Stimulated activated CD8-positive, alpha-beta memory T cell treated with anti-CD3 and anti-CD28 coated beads, Interleukin-15, amount 100 ng/mL, for 1 hour (primary cell): ENCODE results near the gene CDKAL1.
"Not testable (repeated sequence)": the region's sequence is repeated elsewhere in the genome, so short reads cannot be mapped to it uniquely, and the experiment has no call there.

ENCODE experiments used
- DNase-seq: peaks from one replicate; pipeline ENCODE4 v3.0.0-alpha.2; 2020; ENCODE audit warnings: low read depth

Gene CDKAL1

DNA sequence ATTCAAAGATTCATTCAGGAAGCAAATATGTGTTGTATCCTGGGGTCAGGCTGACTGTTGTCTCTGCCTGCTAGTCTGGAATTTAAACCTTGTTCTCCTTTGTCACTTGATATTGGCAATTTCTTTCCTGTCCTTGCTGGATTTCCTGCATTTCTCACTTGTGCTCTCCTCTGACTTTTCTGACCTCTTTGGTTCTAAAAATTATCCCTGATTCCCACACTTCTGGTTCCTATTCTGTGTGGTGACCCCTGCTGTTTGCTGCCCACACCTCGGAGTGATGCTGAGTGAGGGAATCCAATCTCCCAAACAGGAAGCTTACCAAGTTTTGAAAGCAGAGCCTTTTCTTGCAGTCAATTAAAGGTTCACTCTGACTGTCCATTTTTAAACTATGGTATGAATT lies 345.3 kb downstream of the CDKAL1 start:
- DNase-seq, result no peak

DNA sequence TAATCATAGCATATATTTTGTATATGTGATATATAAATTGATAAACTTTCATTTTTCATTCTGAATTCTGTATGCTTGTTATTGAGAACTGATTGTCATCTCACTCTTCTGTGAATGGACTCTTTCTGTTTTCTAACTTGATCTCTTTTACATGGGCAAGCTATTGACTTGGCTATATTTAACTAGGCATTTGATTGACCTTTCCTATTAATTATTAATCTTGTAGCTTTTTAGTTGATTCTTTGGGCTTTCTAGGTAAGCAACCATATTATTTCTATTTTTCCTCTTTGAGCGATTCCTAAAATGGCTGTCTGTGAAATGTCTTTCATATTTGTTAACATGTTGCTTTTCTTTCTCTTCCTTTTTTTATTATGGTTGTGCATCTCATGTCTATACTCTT lies 347.1 kb downstream of the CDKAL1 start:
- DNase-seq, result no peak

- DNase-seq, result no peak
Observed at GRCh38 chr6:20882014-20882413, 347.8 kb downstream of the CDKAL1 start.

DNA sequence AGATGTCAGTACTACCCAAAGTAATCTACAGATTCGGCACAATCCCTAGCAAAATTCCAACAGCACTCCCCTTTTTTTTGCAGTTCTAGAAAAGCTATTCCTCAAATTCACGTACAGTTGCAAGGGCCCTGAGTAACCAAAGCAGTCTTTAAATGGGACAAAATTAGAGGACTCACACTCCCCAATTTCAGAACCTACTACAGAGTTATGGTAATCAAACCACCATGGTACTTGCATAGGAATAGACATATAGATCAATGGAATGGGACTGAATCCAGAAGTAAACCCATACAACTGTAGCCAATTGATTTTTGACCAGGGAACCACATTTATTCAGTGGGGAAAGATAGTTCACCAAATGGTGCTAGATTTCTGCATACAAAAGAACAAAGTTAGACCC lies 350.8 kb downstream of the CDKAL1 start:
- DNase-seq, result no peak

DNA sequence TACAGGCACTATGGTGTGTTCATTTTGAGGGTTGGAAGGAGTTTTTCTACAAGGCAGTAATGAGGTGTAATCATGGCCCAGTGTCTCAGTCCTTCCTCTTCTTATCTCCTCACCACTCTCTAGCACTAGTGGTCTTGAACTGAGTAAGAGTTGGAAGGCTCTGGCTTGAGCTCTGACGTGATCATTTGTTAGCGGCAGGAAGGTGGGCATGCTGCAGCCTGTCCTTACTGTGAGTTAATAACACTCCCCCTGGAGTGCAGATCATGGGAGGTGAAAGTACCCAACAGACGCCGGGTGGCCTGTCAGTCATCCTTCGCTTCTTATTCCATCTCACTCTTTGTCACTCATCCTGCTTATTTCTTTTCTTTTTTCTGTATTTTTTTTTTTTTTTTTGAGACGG lies 356.9 kb downstream of the CDKAL1 start:
- DNase-seq, result no peak

- no peak for DNase-seq
Observed at GRCh38 chr6:20892365-20892764, 358.1 kb downstream of the CDKAL1 start.

GRCh38 chr6:20893412-20893811 lies 359.2 kb downstream of the CDKAL1 start:
- no peak for DNase-seq

DNA sequence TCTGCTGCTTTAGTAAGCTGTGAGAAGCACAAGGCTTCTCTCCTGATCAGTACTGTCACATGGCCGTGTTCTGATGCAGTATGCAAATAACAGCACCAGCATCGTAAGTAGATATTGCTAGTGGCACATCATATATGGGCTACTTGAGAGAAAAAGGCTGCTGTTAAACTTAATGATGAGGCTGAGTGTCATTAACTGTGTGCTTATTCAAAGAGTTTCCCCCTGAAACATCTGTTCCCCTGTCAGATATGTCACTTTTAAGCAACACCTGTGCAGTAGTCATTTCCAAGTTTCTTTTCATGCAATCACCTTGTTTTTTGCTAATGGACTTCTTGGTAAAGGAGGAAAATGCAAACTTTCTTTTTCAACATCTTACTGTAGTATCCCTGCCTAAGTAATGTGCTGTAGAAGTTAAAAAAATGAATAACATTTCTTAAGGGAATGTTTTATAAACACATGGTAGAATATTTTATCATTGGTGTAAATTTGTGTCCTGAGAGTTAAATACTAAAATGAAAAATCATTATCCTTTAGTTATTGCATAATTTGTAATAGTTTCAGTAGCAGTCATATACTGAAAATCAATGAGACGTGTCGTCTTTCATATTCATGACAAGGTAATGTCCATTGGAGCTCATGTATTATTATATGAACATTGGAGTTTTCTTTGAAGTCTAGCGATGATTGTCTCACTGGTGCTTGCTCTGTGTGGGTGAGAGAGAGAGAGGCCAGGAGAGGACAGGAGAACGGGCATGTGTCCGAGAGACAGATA lies 366.3 kb downstream of the CDKAL1 start:
- DNase-seq, result no peak

DNA sequence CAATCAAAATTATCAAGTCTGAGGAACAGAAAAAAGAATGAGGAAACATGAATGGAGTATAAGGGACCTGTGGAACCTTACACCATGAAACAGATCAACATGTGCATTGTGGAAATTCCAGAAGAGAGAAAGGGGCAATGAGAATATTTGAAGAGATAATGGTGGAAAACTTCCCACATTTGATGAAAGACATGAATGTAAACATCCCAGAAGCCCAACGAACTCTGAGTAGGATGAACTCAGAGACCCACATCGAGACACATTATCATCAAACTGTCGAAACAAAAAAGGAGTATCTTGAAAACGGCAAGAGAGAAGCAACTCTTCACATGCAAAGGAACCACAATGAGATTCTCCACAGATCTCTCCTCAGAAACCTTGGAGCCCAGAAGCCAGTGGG lies 371.1 kb downstream of the CDKAL1 start:
- DNase-seq, result no peak

DNA sequence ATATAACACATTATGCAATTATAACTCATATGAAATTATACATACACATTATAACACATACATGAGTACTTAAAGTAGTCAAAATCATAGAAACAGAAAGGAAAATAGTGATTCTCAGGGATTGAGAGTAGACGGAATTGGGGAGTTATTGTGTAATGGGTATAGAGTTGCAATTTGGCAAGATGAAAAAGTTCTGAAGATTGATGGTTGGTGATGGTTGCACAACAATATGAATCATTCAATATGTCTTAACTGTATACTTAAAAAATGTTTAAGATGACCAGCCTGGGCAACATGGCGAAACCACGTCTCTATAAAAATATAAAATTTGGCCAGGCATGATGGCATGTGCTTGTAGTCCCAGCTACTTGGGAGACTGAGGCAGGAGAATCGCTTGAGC lies 372.7 kb downstream of the CDKAL1 start:
- DNase-seq, result no peak

DNA sequence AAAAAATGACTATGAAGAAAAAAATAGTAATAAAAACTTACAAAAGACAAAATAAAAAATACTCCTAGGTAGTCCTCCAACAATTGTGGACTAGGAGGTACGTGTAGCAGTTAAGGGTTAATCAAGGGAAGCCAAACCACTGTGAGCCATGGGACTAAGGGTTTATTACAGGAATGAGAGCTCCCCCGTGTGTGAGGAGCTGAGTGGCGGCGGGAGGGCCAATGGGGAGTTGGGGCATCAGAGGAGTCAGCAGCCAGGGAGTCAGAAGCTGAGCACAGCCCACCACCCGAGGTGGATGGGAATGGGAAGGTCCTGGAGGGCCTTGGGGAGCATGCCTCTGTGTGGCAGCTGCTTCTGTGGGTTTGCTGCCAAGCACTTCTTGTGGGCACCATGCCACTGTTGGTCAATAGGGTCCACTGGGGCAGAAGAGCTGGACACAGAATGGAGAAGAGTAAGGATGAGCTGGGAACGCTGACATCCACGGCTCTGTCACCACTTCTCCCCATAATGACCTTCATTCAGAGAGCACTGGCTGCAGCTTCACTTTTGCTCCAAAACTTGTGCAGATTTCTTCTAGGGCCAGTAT lies 373.3 kb downstream of the CDKAL1 start:
- DNase-seq, result no peak

DNA sequence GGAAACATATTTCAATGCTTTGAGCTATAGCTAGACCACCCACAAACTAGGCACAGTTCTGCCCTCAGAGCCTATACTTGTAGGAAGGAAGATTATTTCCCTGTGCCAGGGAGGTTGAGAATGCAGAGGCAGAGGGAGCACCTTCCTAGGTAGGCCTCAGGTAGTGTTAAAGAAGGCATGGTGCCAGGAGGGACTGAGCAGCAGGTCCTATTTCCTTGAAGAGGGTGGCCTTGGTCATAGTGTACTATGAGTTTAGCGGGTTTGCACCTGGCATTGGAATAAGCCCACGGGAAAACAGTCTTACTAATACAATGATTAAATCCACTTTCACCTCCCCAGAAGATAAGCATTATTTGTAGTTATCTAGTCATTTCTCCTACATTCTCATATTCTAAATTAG lies 375.4 kb downstream of the CDKAL1 start:
- no peak for DNase-seq

DNA sequence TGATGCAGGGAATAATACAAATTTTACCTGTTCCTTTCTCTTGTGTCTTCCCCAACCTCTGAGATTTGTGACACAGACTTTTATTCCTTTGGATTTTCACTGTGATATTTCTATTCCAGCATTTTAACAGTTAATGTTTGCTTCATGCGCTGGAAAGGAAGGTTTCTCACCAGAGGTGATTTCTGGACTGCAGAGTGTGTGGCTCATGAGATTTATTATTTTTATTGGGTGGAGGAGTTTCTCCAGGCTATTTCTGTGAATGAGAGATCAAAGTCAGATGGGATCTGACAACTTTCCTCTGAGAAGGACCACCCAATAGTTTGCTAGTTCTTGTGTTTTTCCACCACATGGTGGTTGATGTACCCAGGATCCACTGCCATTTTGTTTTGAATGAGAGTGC lies 377.5 kb downstream of the CDKAL1 start:
- DNase-seq, result no peak

- no peak for DNase-seq
Observed at GRCh38 chr6:20915156-20915555, 380.9 kb downstream of the CDKAL1 start.

DNA sequence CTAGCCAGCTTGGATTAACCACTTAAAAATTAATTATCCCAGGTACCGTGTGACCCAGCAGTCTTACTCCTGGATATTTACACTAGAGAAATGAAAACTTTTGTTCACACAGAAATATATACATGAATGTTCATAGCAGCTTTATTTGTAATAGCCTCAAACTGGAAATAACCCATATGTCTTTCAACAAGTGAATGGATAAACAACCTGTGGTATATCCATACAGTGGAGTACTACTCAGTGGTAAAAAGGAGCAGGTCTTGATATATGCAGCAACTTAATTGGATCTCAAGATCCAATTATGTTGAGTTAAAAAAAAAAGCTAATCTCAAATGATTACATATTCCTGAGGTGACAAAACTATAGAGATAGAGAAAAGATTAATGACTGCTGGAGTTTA lies 381.4 kb downstream of the CDKAL1 start:
- DNase-seq, result no peak

GRCh38 chr6:20916086-20916485 lies 381.8 kb downstream of the CDKAL1 start:
- no peak for DNase-seq

GRCh38 chr6:20918868-20919267 lies 384.6 kb downstream of the CDKAL1 start:
- DNase-seq, result no peak

GRCh38 chr6:20919677-20920385 lies 385.6 kb downstream of the CDKAL1 start:
- DNase-seq, result no peak

DNA sequence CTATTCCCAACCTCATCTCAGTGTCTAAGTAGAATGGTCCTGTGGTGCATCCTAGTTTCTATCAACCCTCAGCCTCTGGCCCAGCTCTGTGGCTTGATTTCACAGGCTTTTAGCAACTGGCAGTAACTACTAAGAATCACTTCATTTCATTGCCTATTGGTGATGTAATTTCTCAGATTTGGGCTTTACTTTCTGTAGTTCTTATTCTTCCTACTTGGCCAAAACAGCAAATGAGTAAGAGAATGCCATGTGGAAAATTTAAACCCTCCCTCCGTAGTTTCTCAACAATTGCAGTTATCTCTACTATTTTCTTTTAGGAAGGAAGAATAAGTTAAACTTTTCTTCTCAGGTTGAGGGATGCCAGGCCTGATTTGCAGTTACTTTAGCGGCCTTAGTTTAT lies 387.3 kb downstream of the CDKAL1 start:
- no peak for DNase-seq

DNA sequence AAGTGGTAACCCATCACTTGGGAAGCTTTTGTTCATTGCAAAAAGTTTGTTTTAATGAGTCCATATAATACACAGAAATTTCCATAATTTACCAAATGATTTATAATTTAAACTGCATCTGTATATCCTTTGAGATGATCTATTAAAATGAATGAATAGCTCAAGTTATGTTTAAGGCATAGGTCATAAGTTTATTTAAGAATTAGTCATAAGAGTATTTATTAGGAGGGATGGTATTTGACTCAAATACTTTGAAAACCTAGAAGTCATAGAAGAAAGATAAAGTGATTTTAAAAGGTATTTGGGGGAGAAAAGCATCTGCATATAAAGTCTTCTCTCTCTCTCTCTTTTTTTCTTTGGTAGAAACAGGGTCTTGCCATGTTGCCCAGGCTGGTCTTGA lies 388.5 kb downstream of the CDKAL1 start:
- DNase-seq, result no peak

DNA sequence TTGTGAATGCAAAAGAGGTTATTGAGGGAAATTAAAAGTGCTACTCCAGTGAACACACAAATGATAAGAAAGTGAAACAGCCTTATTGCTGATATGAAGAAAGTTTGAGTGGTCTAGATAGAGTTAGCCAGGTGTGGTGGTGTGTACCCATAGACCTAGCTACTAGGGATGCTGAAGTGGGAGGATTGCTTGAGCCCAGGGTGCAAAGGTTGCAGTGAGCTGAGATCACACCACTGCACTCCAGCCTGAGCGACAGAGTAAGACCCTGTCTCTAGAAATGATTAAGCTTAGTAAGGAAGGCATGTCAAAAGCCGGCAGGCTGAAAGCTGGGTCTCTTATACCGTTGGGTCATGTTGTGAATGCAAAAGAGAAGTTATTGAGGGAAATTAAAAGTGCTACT lies 389.8 kb downstream of the CDKAL1 start:
- not testable (repeated sequence) for DNase-seq

DNA sequence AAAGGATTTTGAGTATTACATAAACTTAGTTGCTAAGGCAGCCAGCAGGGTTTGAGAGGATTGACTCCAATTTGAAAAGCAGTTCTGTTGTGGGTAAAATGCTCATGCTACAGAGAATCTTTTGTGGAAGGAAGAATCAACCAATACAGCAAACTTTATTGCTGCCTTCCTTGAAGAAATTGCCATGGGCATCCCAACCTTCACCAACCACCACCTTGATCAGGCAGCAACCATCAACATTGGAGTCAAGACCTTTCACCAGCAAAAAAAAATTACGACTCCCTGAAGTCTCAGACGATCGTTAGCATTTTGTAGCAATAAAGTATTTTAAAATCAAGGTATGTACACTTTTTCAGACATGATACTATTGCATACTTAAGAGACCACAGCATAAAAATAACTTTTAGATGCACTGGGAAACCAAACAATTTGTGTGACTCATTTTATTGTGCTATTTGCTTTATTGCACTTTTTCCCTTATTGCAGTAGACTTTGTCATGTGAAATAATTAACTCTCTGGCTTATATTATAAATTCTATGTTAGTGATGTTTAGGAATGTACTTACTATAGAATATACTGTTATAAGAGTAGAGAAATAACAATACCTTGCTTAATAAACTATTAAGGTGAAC lies 390.8 kb downstream of the CDKAL1 start:
- DNase-seq, result no peak
